Measurements from ENCODE around the gene TRERF1. TPM values are rescaled to one million over a fixed set of nuclear protein-coding genes. Genes with fewer than 3 reads are reported as not detected.

Gene TRERF1
- total RNA-seq, 4 donors from 2014 or later = 3.3 to 16.3 (median 7.2) TPM

DNA sequence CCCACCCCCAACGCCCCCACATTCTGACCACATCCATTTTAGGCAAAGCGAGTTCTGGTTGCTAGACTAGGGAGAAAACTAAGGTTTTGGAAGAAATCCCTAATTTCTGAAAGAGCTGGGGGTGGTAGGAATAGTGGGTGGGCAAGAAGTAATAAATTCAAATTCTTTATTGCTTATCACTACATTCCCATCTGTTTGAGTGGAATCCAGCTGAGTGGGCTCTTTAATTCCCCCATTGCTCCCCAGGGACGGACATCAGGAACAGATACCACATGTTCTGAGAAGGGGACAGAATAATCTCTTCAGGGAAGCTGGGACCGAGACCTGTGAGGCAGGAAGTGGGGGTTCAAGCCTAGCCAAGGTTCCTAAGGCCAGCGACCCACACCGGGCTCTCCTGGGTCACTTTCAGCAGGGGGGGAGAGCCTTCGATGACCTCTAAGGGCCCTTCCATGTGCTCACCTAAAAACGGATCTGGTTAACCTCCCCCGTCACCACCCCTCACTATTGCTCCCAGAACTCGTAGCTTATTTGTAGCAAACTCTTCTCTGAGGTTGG is 191.8 kb downstream of the TRERF1 start:
- DNase-seq = peak in 1 of 2 donors; percentile 35
- TF ChIP-seq, protein P1, sequence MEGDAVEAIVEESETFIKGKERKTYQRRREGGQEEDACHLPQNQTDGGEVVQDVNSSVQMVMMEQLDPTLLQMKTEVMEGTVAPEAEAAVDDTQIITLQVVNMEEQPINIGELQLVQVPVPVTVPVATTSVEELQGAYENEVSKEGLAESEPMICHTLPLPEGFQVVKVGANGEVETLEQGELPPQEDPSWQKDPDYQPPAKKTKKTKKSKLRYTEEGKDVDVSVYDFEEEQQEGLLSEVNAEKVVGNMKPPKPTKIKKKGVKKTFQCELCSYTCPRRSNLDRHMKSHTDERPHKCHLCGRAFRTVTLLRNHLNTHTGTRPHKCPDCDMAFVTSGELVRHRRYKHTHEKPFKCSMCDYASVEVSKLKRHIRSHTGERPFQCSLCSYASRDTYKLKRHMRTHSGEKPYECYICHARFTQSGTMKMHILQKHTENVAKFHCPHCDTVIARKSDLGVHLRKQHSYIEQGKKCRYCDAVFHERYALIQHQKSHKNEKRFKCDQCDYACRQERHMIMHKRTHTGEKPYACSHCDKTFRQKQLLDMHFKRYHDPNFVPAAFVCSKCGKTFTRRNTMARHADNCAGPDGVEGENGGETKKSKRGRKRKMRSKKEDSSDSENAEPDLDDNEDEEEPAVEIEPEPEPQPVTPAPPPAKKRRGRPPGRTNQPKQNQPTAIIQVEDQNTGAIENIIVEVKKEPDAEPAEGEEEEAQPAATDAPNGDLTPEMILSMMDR (IDR thresholded peaks at IDR 0.05) = no peak
- no peak for TF ChIP-seq POLR2A (IDR thresholded peaks at IDR 0.05)
- no peaks in the 10 kb centered on the region for H3K4me1 ChIP-seq
- no peak overlapping the region for H3K4me3 ChIP-seq
- H3K27ac ChIP-seq = peak overlapping the region; percentile 61 to 70
- H3K9me3 ChIP-seq = no peaks in the 10 kb centered on the region
- intact Hi-C loops (cut with DNase I; ENCODE audit: low total_unique reads) = no loop called here
- H3K27me3 ChIP-seq = no peaks in the 10 kb centered on the region
- no peaks in the 10 kb centered on the region for H3K36me3 ChIP-seq

DNA sequence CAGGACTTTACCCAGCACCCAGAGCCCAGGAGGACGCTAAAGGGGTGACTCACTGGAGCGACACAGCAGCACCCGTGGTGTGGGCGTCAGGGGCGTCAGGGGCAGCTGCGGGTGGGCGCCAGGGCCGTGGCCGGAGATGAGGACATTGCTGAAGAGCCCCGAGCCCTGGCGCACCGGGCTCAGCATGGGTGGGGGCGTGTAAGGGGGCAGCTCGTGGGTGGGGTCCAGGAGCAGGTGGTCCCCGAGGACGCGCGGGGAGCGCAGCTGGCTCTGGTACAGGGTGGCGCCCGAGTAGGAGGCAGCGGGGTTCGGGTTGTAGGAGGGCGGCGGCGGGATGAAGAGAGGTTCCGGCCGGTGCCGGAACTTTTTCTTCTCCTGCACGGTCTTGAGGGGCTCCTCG is 192.4 kb downstream of the TRERF1 start:
- Histone ChIP-seq H3K27ac (peak overlapping the region; percentile 61 to 70), H3K9me3 (no peaks in the 10 kb centered on the region), H3K27me3 (no peaks in the 10 kb centered on the region), H3K4me1 (no peaks in the 10 kb centered on the region), H3K36me3 (no peaks in the 10 kb centered on the region), H3K4me3 (no peak overlapping the region)
- DNase-seq = no peak
- TF ChIP-seq POLR2A (IDR thresholded peaks at IDR 0.05) = no peak
- TF ChIP-seq, protein P1 (IDR thresholded peaks at IDR 0.05) = no peak
- intact Hi-C loops (cut with DNase I; ENCODE audit: low total_unique reads) = no loop called here

DNA sequence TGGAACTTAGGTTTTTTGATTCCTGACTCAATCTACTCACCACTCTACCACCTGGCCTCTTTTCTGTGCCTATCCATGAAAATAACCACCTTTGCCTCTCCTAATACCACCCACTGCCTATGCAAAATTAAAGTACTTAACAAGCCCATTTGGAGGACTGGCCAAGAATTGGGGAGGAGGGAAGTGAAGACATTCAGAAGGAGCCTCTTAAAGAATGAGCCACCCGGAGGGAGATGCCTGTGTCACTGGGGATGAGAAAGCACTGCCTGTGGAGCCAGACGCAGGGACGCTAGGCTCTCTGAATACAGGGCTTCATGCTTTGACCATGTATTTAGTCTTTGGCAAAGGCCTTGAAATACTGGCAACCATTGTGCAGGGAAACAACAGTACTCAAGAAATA is 194.1 kb downstream of the TRERF1 start:
- TF ChIP-seq, protein P1 (IDR thresholded peaks at IDR 0.05) = no peak
- TF ChIP-seq POLR2A (IDR thresholded peaks at IDR 0.05) = no peak
- no peaks in the 10 kb centered on the region for H3K36me3 ChIP-seq

GRCh38 chr6:42257063-42257462 is 194.7 kb downstream of the TRERF1 start:
- no peaks in the 10 kb centered on the region for H3K27me3 ChIP-seq
- TF ChIP-seq, protein P1 (IDR thresholded peaks at IDR 0.05) = no peak
- no peak for TF ChIP-seq POLR2A (IDR thresholded peaks at IDR 0.05)
- H3K36me3 ChIP-seq = no peaks in the 10 kb centered on the region
- H3K4me3 ChIP-seq = no peak overlapping the region
- H3K4me1 ChIP-seq = peaks cover 0 to 1% of the 10 kb centered on the region in 2 donors
- intact Hi-C loops (cut with DNase I; ENCODE audit: low total_unique reads) = no loop called here
- DNase-seq = no peak
- H3K9me3 ChIP-seq = no peaks in the 10 kb centered on the region
- H3K27ac ChIP-seq = peak overlapping the region in 1 of 2 donors; percentile 13

More for the DNA sequence above, 194.1 kb downstream of the TRERF1 start:
- Histone ChIP-seq H3K4me3 (no peak overlapping the region), H3K27me3 (no peaks in the 10 kb centered on the region), H3K9me3 (no peaks in the 10 kb centered on the region), H3K4me1 (no peaks in the 10 kb centered on the region), H3K27ac (peak overlapping the region; percentile 13 to 17)
- intact Hi-C loops (cut with DNase I; ENCODE audit: low total_unique reads) = no loop called here
- DNase-seq = no peak

- TF ChIP-seq POLR2A (IDR thresholded peaks at IDR 0.05) = no peak
- TF ChIP-seq, protein P1 (IDR thresholded peaks at IDR 0.05) = no peak
- Histone ChIP-seq H3K4me1 (peaks cover 0 to 3% of the 10 kb centered on the region in 2 donors), H3K9me3 (no peaks in the 10 kb centered on the region), H3K36me3 (no peaks in the 10 kb centered on the region), H3K4me3 (no peak overlapping the region), H3K27ac (no peak overlapping the region), H3K27me3 (no peaks in the 10 kb centered on the region)
- intact Hi-C loops (cut with DNase I; ENCODE audit: low total_unique reads) = no loop called here
- no peak for DNase-seq
Observed at GRCh38 chr6:42255050-42255449, 196.7 kb downstream of the TRERF1 start.
